ENCODE results near the gene SCIN. TPM values are rescaled to one million over a fixed set of nuclear protein-coding genes. Genes with fewer than 3 reads are reported as not detected.

Gene SCIN
- total and polyA plus RNA-seq, 12 donors = 0.06 to 5.5 (median 0.79) TPM

DNA sequence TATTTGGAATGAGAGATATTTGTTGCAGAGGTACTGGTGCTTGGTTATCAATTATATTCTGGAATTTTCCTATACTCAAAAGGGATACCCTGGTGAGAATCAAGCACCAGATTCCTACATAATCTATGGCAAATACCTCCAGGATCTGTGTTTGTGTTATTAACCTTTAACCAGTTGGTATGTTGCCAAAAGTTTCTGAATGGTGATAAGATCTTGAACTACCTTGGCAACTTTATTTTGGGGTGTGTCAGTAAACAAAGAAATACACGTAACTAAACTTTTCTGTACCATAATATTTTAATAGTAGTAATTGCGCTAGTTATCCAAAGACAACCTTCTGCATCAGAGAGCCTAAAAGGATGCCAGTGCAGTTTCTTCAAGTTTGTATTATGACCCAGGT is 13.4 kb downstream of the SCIN start:
- TF ChIP-seq POLR2A (IDR thresholded peaks at IDR 0.05) = no peak
- TF ChIP-seq, protein P1, sequence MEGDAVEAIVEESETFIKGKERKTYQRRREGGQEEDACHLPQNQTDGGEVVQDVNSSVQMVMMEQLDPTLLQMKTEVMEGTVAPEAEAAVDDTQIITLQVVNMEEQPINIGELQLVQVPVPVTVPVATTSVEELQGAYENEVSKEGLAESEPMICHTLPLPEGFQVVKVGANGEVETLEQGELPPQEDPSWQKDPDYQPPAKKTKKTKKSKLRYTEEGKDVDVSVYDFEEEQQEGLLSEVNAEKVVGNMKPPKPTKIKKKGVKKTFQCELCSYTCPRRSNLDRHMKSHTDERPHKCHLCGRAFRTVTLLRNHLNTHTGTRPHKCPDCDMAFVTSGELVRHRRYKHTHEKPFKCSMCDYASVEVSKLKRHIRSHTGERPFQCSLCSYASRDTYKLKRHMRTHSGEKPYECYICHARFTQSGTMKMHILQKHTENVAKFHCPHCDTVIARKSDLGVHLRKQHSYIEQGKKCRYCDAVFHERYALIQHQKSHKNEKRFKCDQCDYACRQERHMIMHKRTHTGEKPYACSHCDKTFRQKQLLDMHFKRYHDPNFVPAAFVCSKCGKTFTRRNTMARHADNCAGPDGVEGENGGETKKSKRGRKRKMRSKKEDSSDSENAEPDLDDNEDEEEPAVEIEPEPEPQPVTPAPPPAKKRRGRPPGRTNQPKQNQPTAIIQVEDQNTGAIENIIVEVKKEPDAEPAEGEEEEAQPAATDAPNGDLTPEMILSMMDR (IDR thresholded peaks at IDR 0.05) = no peak
- no peaks in the 10 kb centered on the region for H3K27me3 ChIP-seq
- WGBS, 4 donors = 70 to 79% (median 75%) methylated on average over 2 of the region's 2 CpGs
- H3K4me3 ChIP-seq = no peak overlapping the region
- H3K9me3 ChIP-seq (replicated peaks in 1 of 3) = no peaks in the 10 kb centered on the region
- intact Hi-C loops (cut with DNase I) = no loop called here
- no peaks in the 10 kb centered on the region for H3K36me3 ChIP-seq (replicated peaks in 1 of 2)
- no peak overlapping the region for H3K27ac ChIP-seq
- no peaks in the 10 kb centered on the region for H3K4me1 ChIP-seq (replicated peaks in 1 of 2)
- no peak for DNase-seq

DNA sequence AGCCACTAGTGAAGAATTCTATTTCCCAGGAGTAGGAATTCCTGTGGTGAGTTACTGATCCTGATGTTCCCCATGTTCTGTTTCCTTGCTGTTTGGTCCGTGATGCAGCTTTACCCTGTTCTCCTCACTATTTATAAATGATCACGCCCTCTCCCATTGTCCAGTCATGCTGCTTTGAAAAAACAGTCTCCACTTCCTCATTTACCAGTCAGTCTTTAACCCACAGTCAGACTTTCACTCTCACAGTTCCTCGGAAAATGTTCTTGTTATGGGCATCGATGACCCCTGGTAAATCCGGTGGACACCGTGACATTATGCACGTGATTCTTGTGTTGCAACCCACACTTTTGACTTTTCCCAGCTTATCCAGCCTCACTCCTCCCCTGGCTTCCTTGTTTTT is 14.4 kb downstream of the SCIN start:
- no peak overlapping the region for H3K4me3 ChIP-seq
- H3K4me1 ChIP-seq (replicated peaks in 1 of 2) = no peaks in the 10 kb centered on the region
- H3K36me3 ChIP-seq (replicated peaks in 1 of 2) = no peaks in the 10 kb centered on the region
- TF ChIP-seq POLR2A (IDR thresholded peaks at IDR 0.05) = no peak
- TF ChIP-seq, protein P1 (IDR thresholded peaks at IDR 0.05) = no peak
- DNase-seq = peak in 5 of 7 donors; percentile 21 to 54 (median 28)
- no peaks in the 10 kb centered on the region for H3K9me3 ChIP-seq (replicated peaks in 1 of 3)
- H3K27ac ChIP-seq = no peak overlapping the region
- intact Hi-C loops (cut with DNase I) = no loop called here
- no peaks in the 10 kb centered on the region for H3K27me3 ChIP-seq
- WGBS, 4 donors = 61 to 67% (median 63%) methylated on average over 7 of the region's 7 CpGs

DNA sequence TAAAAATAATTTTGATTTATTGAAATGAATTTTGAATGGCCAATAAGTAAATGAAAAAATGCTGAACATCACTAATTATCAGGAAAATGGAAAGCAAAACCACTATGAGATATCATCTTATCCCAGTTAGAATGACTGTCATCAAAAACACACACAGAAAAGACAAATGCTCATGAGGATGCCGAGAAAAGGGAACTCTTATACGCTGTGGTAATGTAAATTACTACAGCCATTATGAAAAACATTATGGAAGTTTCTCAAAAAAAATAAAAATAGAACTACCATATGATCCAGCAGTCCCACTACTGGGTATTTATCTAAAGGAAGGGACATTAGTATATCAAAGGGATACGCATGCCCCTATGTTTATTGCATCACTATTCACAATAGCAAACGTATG is 15.8 kb downstream of the SCIN start:
- WGBS, 4 donors = 60 to 71% (median 68%) methylated on average over 4 of the region's 4 CpGs

GRCh38 chr7:12588259-12588904 is 17.9 kb downstream of the SCIN start:
- WGBS, 4 donors = 70 to 85% (median 81%) methylated on average over 8 to 11 of the region's 11 CpGs
- intact Hi-C loops (cut with DNase I) = no loop called here
- TF ChIP-seq, protein P1 (IDR thresholded peaks at IDR 0.05) = no peak
- no peak for TF ChIP-seq POLR2A (IDR thresholded peaks at IDR 0.05)
- H3K36me3 ChIP-seq (replicated peaks in 1 of 2) = no peaks in the 10 kb centered on the region
- no peak for DNase-seq
- H3K27ac ChIP-seq = no peak overlapping the region
- no peaks in the 10 kb centered on the region for H3K9me3 ChIP-seq (replicated peaks in 1 of 3)
- H3K27me3 ChIP-seq = no peaks in the 10 kb centered on the region
- H3K4me3 ChIP-seq = no peak overlapping the region
- no peaks in the 10 kb centered on the region for H3K4me1 ChIP-seq (replicated peaks in 1 of 2)

More for the DNA sequence above, 15.8 kb downstream of the SCIN start:
- TF ChIP-seq POLR2A (IDR thresholded peaks at IDR 0.05) = no peak
- TF ChIP-seq, protein P1 (IDR thresholded peaks at IDR 0.05) = no peak
- DNase-seq = no peak
- Histone ChIP-seq H3K27me3 (no peaks in the 10 kb centered on the region), H3K36me3 (replicated peaks in 1 of 2) (no peaks in the 10 kb centered on the region), H3K4me3 (no peak overlapping the region), H3K9me3 (replicated peaks in 1 of 3) (no peaks in the 10 kb centered on the region), H3K4me1 (replicated peaks in 1 of 2) (no peaks in the 10 kb centered on the region), H3K27ac (no peak overlapping the region)
- intact Hi-C loops (cut with DNase I) = no loop called here

All from adrenal gland (tissue), 12 donors.